Caki2 (cell line): Measurements from ENCODE around the gene SLC9A1. TPM values are rescaled to one million over a fixed set of nuclear protein-coding genes. Genes with fewer than 3 reads are reported as not detected.
A peak's percentile ranks its signal among the peaks of the same experiment; 100 is the strongest.

ENCODE experiments used
- DNase-seq: peaks from one replicate; pipeline ENCODE4 v3.0.0-alpha.2; 2015; ENCODE audit warnings: low read depth
- in situ Hi-C: cut with HindIII; loops from 2 replicates; pipeline ENCODE4 v1.10.0; 2016; ENCODE audit warnings: low sequenced_read_pairs, low pct_unique_long_range_greater_than_20kb, mixed read lengths
- total RNA-seq: library from RNA; depleted of rRNA; stranded (reverse); fragments of >200 nt; shearing (Covaris generic); gene quantifications from 2 replicates; pipeline ENCODE4 v1.2.3, GENCODE V29; 2014; ENCODE audit warnings: low replicate concordance

SLC9A1 gene
- total RNA-seq, 1 experiment from 2014 or later = 4.3 TPM

DNA sequence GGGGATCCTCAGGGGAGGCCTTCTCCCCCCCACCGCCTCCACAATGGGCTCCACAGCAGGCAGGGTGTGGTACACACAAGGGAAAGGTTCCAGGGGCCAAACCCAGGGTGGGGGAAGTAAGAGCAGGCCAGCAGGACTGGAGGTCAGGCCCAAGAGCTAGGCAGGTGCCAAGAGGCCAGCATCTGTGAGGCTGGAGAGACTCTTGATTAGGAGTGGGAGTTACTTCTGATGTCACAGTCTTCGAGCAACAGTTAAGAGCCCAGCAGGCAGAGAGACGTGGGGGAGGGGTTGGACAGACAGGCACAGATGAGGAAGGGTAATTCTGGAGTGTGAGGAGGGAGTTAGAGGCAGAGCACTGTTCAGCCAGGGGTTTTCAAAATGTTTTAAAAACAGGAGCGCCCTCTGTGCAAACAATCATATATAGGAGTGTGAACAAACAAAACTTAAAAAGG, 55.8 kb downstream of the SLC9A1 start:
- in situ Hi-C loops = no loop called here
- no peak for DNase-seq

DNA sequence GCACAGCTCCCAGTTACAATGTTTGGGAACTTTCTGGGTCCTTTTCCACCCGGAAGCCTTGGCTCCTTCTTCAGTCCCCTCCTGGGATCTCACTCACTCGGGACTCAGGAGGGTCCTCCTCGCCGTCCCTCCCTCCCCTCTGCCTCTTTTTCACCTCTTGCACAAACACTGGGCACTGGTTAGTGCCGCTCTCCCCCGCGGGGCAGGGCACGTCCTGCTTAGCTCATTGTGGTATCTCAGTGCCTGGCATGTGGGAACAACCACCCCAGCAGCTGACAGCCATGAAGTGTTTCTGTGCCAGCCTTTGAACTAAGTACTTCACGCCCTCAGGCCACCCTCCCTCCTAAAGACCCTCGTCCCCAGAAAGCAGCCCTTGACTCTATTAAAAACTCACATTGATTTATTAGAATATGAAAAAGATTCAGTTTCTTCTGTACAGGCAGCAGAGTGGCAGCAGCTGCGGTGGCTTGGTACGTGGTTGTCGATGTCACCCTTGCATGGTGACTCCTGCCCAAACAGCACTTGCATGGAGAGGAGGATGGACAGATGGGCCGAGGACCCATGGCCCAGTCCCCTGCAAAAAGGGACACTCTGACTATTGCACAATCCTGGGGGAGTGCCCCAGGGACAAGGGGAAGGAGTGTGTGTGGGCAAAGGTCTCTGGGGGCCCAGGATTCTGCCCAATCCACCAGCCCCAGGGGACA, 56.3 kb downstream of the SLC9A1 start:
- in situ Hi-C loops = no loop called here

DNA sequence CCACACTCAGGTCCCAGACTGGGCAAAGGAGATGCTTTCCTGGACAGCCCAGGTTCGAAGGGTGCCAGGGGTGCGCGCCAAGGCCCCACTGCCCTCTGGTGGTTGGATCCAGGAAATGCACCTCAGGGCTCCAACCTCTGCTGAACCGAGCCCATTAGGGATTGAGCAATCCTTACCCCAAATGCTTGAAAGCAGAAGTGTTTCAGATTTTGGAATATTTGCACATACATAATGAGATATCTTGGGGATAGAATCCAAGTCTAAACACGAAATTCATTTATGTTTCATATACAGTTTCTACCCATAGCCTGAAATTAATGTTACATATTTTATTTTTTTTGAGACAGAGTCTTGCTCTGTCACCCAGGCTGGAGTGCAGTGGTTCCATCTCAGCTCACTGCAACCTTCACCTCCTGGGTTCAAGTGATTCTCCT, 57.4 kb downstream of the SLC9A1 start:
- in situ Hi-C loops = no loop called here

More for the DNA sequence above, 56.3 kb downstream of the SLC9A1 start:
- DNase-seq = no peak

DNA sequence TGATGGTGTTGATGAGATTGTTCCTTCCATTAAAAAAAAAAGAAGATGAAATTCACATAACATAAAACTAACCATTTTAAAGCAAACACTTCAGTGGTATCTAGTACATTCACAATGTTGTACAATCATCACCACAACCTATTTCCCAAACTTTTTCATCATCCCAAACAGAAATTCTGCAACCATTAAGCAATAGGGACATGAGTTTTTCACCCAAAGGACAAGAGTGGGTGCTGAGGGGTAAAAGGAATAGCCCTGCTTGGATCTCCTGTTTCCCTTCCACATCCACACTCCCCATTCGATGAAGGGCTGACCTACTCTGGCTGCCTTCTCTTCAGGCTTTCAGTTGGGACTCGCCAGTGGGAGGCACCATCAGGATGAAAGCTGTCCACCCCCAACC, 59.3 kb downstream of the SLC9A1 start:
- in situ Hi-C loops = no loop called here
- no peak for DNase-seq

More for the DNA sequence above, 57.4 kb downstream of the SLC9A1 start:
- peak; percentile 46 for DNase-seq

DNA sequence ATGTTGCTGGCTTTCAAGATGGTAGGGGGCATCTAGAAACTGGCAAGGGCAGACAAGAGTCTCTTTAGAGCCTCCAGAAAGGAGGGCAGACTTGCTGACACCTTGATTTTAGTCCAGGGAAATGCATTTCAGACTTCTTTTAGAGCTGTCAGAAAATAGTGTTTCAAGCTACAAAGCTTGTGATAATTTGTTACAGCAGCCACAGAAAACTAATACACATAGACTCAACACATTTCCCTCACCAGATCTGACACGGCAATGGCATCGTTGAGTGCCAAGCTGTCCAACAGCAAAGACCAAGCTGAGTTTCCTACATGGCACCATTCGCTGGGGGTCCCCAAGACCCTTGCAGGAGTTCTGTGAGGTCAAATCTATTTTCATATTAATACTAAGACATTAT, 62.0 kb downstream of the SLC9A1 start:
- in situ Hi-C loops = no loop called here
- no peak for DNase-seq

DNA sequence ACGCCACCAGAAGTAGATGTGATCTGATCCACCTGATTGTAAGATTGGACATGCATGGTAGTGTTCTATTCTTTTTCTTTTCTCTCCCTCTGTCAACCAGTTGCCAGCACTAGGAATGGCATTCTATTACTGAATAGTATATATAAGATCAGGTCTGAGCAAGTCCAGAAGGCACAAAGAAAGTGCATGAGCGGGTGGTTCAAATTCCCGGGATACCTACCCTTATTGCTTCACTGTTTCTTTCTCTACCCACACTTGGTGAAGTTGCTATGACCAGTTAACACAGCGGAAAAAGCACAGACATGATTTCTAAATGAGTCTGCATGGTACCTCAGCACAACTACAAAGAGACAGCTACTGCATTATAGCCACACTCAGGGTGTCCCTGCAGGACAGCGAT, 64.0 kb downstream of the SLC9A1 start:
- DNase-seq = no peak
- in situ Hi-C loops = no loop called here

DNA sequence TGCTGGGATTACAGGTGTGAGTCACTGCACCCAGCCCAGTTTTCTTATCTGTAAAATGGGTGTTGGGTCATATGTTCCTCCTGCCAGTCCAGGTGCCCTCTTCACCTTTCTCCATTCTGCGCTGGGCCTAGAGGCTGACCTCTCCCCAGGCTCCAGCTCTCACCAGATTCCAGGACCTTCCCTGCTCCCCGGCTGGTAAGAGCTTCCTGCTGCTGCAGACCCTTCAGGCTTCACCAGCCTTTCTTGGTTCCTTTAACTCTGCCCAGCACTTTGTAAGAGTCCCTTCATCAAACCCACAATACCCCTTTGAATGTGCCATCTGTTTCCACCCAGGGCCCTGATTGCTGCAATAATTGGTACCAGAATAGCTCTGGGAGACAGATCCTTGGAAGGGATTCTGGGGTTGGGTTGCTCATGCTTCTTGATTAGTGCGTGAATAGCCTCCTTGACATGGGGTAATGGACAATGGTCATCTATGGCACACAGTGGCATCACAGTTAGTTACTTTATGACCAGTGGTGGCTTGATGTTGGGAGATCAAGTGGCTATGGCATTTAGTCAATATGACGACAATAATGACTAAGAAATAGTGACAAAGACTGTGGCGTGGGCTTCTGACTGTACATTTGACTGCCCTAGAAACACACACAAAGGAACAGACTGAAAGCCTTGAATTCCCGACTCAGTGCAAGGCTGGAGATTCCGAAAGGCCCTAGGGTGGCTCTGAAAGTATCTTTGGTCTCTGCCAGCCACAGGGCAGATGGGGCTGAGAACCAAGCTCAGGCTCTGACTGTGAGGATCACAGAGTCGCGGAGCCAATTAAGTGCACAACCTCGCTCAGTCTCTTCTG, 67.3 kb downstream of the SLC9A1 start:
- in situ Hi-C loops = no loop called here
- no peak for DNase-seq

DNA sequence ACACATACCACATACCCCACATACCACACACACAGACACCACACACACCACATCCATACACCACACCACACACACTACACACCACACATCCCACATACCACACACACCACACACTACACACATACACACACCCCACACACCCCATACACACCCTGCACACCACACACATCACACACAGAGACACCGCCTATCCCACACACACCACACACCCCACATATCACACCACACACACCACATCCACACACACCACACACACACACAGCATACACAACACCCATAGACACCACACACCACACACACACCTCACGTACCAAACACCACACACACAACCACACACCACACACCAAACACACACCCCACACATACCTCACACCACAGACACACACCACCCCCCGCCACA, 68.3 kb downstream of the SLC9A1 start:
- DNase-seq = no peak
- in situ Hi-C loops = no loop called here

DNA sequence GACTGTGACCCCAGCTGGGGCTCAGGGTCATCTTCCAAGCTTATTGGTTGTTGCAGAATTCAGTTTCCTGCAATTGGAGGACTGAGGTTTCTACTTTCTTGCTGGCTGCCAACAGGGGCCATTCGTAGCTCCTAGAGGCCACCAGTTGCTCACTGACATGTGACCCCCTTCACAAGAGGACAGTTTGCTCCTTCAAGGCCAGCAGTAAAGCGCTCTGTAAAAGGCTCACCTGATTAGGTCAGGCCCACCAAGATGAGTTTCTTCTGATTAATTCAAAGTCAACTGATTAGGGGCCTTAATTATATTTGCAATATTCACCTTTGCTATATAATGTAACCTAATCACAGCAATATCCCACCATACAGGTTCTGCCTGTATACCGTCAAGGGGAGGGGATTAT, 68.9 kb downstream of the SLC9A1 start:
- in situ Hi-C loops = no loop called here
- DNase-seq = no peak

DNA sequence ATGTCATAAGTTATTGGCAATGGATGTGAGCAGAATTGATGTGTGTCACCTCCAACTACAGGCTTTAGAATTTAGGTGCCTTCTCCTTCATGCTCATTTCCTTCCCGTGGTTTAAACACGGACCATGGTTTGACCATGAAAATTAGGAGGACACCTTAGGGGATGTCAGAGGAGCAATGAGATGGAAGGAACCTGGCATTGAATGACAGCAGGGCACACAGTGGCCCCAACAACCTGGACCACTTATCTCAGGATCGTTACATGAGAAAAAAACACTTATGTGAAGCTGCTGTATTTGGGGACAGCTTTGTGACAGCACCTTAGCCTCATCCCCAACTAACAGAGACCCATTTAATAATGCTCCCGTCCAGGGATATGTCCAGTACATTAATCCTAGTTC, 70.8 kb downstream of the SLC9A1 start:
- no peak for DNase-seq

DNA sequence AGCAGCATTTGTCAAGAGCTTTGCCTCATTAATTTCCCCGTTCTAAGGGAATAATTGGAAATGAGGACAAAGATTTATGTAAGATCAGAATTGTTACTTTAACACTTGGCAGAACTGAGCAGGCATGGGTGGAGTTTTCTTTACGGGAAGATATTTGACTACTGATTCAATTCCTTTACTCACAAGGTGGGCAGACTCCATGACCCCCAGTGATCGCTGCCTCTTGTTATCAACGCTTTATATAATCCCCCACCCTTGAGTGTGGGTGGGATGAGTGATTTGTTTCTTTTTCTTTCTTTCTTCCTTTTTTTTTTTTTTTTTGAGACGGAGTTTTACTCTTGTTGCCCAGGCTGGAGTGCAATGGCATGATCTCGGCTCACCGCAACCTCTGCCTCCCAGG, 77.0 kb downstream of the SLC9A1 start:
- no peak for DNase-seq
- in situ Hi-C loops = no loop called here

More for the DNA sequence above, 70.8 kb downstream of the SLC9A1 start:
- in situ Hi-C loops = no loop called here

DNA sequence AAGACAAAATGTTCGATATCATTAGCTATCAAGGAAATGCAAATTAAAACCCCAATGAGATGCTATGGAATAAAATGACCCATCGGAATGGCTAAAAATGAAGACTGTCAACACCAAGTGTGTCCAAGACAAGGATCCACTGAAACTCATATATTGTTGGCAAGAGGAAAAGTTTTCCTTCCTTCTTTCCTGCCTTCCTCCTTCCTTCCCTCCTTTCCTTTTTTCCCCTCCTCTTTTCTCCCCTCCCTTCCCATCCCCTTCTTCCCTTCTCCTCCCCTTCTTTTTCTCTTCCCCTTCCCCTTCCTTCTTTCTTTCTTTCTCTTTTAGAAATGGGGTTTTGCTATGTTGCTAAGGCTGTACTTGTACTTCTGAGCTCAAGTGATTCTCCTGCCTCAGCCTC, 78.1 kb downstream of the SLC9A1 start:
- in situ Hi-C loops = no loop called here

DNA sequence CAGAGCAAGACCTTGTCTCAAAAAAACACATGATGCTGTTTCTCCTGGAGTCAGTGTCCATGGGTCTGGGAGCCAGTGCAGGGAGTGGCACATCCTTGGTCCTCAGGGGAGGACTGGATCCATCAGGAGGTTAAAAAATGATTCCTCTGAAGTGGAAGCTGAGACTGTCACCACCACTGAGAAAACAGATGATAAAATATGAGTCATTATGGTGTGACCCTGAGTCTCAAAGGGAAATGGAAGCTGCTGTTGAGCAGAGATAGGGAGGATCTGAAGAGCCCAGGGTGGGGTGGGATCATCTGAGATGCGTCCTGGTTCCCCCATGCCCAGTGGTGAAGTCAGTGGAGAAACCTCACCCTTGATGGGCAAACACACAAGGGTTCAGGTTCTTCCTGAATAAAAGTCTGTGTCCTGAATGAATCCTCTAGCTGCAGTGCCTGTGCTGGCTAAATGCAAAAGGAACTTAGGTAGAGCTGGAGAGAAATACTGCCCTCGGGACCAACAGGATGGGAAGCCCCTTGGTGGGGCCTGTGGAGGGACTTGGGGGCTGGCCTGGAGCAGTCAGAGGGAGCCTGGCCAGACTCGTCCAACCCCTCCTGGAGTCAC, 80.6 kb downstream of the SLC9A1 start:
- in situ Hi-C loops = no loop called here
- DNase-seq = peak; percentile 70

More for the DNA sequence above, 78.1 kb downstream of the SLC9A1 start:
- no peak for DNase-seq

DNA sequence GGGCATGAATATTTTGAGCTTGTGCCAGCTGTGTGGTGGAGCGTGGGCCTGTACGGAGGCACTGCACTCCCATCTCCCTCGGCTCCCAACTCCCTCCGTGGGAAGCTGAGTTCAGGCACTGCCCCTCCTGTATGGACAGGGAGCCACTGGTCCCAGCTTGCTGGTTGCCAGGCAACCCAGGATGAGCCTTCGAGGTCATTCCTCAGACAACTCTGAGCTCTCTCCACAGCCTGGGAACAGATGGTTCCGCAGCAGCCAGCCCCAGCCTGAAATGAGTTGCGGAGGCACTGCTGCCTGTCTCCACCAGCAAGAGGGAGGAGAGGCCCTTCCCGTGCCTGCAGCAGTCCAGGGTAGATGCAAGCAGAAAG, 83.9 kb downstream of the SLC9A1 start:
- in situ Hi-C loops = no loop called here

DNA sequence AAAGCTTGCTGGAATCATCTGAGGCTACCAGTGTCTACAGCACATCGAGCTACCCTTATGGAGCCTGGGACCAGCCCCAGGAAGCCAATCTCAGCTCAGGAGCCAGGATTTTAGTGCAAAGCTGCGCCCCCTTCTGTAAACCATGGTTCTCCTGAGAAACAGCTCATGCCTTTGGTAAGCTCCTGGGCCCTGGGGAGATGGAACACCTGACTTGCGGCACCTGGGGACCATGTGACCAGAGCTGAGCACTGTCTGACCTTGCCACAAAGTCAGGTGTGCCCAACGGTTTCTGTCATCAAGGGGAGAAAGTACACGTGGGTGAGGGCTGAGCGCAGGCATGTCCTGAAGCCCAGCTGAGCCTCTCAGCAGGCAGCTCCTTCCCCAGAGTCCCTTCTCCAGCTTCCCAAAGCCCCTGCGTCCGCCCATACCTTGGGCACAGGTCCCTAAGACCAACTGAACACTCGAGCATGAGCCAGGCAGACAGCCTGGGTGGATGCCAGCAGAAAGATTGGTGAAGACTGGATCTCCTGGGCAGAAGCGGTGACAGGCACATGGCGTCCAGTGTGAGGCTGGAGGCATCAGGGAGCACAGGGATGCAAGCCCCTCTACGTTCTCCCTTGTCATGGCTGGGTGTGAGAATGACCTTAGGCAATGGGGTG, 84.4 kb downstream of the SLC9A1 start:
- in situ Hi-C loops = no loop called here

More for the DNA sequence above, 83.9 kb downstream of the SLC9A1 start:
- peak; percentile 43 for DNase-seq

DNA sequence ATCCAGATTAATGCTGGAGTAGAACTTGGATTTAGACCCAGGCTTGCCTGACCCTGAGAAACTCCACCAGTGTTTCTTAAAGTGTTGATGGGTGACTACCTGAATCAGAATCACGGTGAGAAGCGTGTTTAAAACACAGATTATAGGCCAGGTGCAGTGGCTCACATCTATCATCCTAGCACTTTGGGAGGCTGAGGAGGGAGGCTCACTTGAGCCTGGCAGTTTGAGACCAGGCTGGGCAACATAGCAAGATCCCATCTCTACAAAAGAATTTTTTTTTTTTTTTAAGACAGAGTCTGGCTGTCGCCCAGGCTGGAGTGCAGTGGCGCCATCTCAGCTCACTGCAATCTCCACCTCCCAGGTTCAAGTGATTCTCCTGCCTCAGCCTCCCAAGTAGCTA, 86.0 kb downstream of the SLC9A1 start:
- in situ Hi-C loops = no loop called here
- DNase-seq = no peak

More for the DNA sequence above, 84.4 kb downstream of the SLC9A1 start:
- DNase-seq = no peak

DNA sequence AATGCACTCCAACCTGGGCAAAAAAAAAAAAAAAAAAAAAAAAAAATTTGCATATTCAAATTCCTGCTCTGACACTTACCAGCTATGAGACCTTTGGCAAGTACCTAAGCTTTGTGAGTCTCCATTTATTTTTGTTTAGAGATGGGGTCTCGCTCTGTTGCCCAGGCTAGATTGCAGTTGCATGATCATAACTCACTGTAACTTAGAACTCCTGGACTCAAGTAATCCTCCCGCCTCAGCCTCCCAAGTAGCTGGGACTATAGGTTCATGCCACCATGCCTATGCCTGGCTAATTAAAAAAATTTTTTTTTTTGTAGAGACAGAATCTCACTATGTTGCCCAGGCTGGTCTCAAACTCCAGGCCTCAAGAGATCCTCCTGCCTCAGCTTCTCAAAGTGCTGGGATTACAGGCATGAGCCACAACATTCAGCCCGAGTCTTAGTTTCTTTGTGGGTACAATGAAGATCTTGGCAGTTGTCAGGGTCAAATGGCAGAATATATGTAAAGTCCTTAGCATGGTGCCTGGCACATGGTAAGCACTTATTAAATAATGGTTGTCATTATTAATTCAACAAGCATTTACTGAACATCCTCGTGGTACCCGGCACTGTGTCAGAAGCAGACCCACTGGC, 88.8 kb downstream of the SLC9A1 start:
- in situ Hi-C loops = no loop called here
- no peak for DNase-seq

DNA sequence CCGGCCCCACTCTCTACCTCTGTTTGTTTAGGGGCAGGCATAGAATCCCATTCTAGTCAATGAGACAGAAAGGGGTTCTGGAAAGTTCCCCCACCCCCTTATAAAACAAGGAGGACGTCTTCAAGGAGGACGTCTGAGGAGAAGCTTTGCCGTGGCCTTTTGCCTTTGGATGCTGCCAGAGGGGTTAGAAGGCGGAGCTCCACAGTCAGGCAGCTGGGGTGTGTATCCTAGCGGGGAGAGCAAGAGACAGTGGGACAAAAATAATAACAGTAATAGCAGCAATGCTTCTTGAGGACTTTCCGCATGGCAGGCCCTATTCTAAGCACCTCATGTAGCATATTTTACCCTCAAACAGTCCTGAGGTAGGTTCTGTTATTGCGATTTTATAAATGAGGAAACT, 94.0 kb downstream of the SLC9A1 start:
- in situ Hi-C loops = no loop called here
- DNase-seq = no peak
